HG03280 (cell line): Measurements from ENCODE around the gene PIWIL1.

Experiments used
- ATAC-seq: cut with Tn5 transposase; IDR thresholded peaks from one replicate; pipeline ENCODE4 v1.9.1; 2021; ENCODE audit warnings: mild to moderate bottlenecking, moderate library complexity; ENCODE audit not compliant: unreplicated experiment

PIWIL1 gene

DNA sequence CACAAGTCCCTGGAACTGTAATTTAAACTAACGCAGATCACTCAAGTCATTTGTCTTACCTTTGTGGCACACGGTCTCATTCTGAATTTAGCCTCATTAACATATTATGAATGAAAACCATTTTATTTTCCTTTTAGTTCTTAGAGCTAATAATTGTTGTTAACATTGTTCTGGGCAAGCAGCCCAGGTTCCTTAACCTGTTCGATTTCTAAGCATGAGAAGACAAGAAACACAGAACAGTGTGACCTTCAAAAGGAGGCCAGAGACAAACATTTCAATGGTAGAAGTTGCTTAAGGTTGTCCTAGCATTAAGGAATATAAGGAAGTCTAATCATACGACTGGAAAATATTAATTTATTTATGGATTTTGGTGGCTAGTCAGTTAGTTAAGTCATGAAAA is 35.2 kb downstream of the PIWIL1 start:
- no peak for ATAC-seq

DNA sequence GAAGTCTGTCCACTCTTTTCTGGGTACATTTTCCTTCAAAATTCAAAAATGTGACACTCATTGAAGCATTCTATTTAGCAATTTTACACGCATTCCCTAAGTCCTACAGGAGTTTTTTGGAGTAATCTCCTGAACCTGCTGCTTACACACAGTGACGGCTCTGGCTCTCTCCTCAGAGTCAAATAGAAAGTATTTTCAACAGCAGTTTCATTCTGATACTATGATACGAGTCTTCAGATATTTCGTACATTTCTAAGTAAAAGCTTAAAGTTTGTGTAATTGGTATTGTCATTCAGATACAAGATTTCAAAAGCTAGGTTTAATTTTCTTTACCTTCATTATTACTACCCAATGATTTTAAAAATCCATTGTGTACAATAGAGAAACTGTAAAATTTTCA is 36.4 kb downstream of the PIWIL1 start:
- no peak for ATAC-seq

DNA sequence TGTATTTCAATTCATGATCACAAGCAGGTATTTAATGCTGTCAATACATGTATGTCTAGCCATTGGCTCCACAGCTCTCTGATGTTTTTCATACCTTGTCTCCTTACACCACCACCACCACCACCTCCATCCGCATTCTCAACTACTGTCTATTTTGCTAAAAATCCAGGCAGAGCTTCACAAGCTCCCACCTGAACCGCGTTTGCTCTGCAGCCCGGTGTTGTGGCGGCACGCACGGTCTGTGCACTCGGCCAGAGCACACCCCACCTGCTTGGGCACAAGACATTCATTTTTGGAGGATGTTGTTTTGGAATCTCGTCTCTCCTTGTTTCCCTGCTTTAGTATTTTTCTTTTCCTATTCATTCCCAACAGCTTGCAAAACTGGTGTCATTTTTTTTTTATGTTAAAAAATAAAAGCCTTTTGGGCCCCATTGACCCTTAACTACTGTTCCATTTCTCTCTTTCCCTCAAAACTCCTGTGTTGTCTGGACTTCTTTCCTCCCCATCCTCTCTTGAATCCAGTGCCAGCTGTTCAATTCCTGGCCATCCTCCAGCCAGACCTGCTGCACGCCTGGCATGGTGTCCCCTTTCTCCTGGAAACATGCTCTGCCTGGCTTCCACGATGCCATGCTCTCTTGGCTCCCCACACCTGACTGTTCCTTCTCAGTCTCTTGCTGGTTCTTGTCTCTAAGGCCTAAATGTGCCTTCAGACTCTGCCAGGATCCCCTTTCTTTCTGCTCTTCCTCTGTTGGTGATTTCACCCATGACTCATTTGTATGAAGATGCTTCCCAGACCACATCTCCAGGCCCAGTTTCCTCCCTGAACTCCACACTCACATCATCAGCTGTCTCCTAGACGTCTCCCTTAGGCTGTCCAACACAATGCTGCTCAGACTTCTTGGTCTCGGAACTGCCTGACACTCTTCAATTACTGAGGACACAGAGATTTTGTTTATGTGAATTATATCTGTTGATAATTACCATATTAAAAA is 37.9 kb downstream of the PIWIL1 start:
- ATAC-seq: no peak

DNA sequence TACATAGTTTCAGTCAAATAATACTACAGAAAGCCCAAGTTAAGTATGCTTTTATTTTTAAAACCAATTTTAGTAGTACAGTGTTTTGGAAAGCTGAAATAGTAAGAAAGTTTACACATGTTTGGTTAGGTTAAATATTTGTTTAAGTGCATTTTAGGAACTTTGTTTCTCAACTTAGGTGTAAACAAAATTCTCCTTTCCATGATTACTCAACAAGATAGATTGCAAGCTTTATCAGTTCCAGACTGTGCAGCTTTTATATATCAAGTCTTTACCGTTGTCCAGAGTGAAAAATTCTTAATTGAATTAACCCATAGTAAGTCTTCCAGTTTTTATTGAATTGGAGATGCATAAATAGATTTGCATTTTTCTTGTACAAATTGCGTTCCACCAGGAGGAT is 45.1 kb downstream of the PIWIL1 start:
- ATAC-seq: no peak

DNA sequence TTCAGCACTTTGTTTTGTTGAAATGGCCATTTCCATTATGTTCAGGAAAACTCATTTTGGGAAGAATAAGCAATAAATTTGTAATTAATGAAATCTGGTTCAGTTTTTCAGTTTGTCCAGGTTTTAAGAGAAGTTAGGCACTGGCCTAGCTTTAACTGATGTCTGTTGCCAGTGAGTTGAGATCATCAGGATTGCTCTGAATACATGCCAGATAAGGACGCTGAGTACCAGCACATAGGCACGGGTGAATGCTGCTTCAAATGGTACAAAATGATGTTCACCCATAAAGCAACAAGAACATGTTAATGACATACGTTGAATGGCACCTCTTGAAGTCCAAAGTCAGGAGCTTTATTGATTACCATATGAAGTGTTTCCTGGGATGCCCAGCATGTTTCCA is 46.5 kb downstream of the PIWIL1 start:
- no peak for ATAC-seq

DNA sequence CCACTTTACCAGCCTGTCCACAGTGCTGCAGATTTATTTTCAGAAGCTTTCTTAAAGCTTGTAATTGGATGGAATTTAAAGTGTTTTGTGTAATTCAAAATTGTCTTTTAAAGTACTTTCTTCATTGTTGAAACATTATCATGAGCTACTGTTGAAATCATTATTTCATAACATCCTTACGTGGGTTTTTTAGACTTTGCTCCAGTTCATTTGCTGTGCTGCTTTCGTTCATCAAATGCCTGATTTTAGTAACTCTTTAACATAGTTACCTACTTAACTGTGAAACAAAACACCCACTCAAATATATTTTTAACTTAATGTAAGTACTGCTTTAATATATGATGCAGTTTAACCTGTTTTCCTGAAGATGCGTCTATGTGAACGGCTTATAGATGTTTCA is 47.5 kb downstream of the PIWIL1 start:
- ATAC-seq: no peak

DNA sequence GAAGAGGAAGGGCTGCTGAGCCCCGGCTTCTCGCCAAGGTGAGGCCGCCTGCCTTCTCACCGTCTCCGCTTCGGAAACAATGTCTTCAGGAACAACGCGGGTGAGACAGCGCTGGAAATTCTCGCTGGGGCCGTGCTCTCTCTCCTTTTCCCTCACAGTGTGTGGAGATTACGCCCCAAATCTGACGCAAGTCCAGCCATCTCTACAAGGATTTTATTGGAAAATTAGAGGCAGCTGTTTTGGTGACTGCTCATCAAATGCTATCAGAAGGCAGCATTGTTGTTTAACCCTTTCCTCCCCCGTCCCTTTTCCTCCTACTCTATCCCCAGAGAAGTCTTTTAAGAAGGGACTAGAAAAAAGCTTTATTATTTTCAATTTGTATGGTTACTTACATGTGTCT is 53.5 kb downstream of the PIWIL1 start:
- ATAC-seq: no peak

DNA sequence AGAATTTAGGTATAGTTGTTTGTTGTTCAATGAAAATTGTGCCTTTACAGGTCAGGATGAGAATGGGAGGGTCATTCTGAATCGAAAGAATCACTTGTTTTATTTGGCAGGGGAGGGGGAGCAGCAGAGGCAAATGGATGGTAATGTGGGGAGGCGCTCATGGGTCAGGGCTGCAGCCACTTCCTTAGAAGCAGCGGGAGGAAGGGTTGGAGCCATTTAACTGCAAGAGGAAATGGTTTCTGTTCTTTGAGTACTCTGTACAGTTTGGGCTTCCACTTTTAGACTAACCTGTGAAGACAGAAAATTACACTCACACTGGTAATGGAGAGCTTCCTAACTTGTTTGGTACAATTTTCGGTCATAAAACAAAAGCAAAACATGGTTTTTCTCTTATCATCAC is 57.2 kb downstream of the PIWIL1 start:
- ATAC-seq: no peak

DNA sequence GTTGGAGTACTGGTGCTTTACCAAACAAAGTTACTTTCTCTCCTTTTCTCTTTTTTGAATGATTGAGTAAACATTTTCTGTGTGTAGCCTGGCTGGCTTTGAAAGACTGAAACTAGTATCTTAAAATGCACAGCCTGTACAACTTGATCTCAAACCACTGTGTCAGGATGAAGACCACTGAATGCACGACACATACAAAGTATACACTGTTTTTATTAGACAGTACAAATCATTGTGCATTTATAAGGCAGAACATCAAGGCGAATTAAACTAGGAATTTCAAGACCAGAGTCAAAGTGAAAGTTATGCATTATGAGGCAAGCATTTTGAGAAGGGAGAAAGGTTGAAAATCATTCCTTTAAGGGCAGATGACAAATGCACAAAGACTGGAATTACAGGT is 59.0 kb downstream of the PIWIL1 start:
- no peak for ATAC-seq

DNA sequence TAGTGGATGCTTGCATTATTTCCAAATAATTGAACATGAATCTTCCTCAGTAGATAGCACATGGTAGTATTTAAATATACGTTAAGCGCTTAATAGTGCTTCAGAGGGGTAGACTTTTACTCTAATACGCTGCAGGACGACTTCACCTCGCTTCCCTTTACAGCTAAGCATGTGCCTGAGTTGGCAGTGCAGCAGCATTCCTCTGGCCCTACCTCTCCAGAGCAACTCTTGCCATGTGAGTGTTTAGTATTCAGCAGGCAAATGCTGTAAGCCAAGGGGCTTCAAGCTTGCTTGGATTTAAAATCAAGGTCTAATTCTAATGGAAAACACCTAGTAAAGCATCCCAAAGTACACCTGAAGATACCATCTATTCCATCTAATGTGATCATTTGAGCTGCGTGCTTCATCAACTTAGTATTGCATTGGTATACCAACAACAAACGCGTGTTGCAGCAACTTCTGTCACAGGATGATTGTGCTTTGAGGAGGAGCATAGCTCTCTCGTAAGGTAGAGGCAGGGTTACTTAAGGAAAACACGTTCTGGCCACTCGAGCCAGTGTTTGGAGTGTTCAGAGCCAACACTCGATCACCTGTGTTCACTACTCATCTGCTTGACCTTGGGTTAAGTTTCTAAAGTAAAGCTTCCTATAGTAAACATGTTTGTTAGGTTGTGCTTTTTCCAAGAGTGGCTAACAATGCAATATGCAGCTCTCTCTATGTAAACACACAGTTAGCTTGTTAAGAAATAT is 60.6 kb downstream of the PIWIL1 start:
- no peak for ATAC-seq

DNA sequence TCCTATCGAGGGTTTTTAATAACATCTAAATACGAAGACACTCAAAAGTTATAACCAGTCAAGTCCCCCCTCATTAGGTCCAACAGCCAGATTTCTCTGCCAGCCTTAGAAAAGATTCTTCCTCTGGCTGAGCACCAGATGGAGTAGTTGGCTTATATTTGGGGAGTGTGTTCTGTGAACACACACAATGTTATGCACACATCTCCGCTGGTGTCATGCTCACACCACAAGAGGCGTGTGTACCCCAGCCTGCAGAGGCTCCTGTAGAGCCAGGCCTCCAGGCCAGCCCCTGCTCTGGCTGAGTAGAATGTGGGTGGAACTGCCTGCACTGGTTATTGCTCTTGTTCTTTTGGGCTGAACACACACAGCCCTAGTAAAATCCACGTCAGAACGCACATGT is 64.0 kb downstream of the PIWIL1 start:
- ATAC-seq: no peak

DNA sequence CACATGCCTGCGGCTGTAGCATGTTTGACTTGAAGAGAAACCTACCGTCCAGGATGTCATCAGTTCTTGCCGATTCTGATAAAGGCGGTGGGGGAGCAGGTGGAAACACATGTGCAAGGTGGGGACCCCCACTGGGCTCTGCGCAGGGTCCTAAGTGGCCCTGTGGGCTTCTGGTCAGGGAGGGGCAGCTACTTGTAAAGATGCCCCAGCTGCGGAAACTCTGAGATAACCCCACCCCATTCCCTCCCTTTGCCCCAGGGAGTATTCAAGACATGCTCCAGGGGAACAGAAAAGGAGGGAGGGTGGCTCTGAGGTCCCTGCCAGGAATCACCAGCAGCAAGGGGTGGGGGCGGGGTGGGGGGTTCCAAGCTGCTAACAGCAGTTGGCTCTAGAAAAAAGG is 67.6 kb downstream of the PIWIL1 start:
- ATAC-seq: no peak

DNA sequence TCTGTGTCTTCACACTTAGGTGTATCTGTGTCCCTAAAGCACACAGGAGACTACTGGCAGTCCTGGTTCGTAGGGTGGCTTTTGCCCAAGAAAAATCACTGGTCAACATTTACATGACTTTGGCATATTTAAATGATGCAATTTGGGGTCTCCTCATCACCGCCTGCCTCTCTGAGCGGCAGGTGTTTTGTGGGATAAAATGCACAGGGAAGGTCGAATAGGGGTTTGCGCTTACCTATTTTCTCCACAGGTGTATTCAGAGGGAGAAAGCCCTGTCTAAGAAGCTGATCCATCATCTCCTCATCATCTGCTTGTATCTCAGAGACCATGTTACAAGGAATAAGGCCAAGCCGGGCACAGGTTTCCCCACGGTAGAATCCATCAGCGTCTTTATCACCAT is 74.7 kb downstream of the PIWIL1 start:
- ATAC-seq: no peak

DNA sequence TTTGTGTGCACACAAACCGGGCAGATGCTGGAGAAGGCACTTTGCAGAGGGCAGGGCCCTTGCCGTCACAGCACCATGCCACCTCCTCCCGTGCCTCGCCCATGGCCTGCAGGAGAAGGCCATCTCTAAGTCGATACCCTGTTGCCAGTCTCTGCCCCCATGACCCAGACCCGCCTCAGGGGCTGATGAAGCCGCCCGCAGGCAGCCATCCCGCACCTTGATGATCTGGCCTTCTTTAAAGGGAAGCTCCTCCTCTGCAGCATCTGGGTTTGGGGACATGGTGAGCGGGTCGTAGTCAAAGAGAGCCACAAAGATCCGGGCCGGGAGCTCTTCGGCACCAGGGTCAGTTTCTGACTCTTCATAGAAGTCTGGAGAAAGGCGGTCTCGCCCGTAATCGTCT is 76.2 kb downstream of the PIWIL1 start:
- no peak for ATAC-seq

DNA sequence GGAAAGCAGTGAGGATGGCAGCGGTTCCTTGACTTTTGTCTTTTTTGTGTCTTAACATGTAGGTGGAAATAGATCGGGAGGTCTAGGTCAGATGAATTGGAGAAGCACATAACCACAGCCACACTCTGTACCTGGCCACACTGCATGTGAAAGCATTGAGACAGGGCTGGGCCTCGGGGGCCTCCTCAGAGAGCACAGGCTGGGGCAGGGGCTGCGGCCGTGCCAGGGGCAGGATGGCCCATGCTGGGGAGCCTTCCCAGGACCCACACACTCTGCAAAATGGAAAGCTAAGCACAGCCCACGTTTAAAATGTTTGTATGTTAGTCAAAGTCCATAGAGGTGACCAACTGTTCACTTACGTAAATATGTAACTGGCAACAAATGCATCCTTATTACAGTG is 76.7 kb downstream of the PIWIL1 start:
- no peak for ATAC-seq

DNA sequence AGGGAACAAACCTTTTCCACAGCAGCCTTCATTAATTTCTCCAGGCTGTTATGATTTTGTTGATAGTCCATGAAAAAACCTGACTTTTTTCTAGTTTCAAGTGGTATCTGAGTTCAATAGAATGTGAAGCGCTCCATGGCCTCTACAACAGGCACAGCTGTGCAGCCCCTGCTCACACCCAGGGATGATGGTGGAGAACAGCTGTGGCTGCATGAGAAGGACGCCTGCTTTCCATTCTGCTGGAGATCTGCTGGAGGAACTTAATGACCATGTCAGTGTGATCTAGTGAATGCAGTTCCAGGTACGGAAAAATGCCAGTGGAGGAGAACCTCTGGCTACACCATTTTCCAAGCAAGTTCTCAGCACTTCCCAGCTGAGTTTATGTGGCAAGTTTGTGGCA is 80.6 kb downstream of the PIWIL1 start:
- ATAC-seq: no peak

DNA sequence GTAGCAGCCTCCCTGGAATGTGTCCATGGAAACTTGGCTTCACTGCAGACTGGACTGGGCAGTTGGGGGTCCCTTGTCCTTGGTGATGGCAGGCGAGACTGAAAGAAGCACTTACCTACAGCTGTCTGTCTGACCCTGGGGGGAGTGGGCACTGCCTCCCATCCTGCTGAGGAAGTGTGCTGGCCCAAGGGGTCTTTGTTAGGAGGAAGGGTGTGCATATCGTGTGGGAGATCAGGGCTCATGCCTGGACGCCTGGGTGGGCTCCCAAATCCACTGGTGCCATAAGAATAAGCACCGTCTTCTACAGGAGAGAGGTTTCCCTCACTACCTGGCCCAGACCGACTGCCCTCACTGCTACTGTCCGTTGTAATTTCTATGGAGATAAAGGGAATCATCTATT is 81.4 kb downstream of the PIWIL1 start:
- ATAC-seq: no peak

DNA sequence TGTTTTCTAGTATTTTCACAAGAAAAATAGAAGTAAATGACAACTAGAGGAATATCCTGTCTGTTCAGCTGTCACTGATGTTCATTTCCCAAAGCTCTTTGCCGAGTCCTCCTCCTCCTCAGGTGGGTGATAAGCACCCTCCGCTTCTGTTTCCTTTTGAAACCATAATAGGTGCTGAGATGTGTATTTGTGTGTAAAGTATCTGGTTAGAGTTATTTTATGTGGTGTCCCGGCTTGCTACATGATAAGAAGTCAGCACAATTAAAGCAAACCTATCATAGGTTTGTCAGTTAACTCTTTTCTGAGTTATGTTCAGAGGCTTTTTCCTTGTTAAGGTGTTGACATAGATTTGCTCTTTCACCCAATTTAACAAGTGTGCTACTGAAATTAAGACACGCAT is 82.4 kb downstream of the PIWIL1 start:
- ATAC-seq: no peak

DNA sequence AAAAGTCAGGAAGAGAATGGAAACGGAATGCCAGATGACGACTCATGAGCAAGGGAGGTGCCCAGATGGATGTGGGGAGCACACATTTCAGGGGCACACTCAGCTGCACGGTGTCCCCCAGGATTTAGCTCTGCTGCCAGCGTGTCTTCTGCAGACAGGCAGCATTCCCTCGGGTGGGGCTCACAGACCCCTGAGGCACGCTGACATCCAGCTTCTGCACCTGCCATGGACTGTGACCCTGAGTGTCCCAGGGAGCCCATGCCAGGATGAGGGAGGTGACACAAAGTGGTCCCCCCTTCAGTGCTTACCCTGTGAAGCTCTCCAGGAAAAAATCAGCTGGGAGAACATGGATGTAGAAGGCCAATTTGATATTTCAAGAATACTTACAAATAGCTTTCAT is 84.2 kb downstream of the PIWIL1 start:
- no peak for ATAC-seq
